Activated gamma-delta T cell (primary cell): ENCODE results near the gene COA6.
A peak's percentile ranks its signal among the peaks of the same experiment; 100 is the strongest.

Experiments used
- DNase-seq: peaks from one replicate; lab custom pipeline; 2025; lab: John Stamatoyannopoulos, UW
- total RNA-seq, 2 donors: gene quantifications; one replicate each; lab custom pipeline; 2026; lab: John Stamatoyannopoulos, UW

COA6 gene, protein sequence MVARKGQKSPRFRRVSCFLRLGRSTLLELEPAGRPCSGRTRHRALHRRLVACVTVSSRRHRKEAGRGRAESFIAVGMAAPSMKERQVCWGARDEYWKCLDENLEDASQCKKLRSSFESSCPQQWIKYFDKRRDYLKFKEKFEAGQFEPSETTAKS
- total RNA-seq: 8.0 to 14.2 reads per million in 2 donors

DNA sequence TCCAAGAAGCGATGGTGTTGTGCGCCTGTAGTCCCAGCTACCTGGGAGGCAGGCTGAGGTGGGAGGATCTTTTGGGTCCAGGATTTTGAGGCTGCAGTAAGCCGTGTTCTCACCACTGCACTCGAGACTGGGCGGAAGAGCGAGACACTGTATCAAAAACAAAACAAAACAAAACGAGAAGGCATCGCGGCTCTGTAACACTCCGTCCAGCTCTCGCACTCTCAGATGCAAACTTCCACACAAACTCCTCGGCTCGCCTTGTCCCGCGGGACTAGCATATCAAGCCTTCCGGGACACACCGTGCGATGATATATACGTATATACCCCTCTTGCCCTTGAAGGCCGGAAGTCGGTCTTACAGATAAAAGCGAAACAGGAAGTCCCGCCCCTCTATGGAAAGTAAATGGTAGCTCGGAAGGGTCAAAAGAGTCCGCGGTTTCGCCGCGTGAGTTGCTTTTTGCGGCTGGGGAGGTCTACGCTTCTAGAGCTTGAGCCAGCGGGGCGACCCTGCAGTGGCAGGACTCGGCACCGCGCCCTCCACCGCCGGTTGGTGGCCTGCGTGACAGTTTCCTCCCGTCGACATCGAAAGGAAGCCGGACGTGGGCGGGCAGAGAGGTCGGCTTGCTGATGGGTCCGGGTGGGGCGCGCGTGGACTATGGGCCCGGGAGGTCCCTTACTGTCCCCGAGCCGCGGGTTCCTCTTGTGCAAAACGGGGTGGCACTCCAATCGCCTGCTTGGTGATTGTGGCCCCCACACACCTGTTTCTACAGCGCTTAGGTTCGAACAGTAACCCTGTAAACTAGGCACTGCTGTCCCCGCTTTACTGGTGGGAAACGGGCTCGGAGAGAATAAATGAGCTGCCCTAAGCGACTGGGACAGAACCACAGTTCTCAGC lies at the start of gene COA6:
Gene COA6, plus strand, starts transcription at position 393 of the 895 bp plus-strand sequence. Its CDS starts 11 bp downstream, at position 404.
- DNase-seq: peak; percentile 84

DNA sequence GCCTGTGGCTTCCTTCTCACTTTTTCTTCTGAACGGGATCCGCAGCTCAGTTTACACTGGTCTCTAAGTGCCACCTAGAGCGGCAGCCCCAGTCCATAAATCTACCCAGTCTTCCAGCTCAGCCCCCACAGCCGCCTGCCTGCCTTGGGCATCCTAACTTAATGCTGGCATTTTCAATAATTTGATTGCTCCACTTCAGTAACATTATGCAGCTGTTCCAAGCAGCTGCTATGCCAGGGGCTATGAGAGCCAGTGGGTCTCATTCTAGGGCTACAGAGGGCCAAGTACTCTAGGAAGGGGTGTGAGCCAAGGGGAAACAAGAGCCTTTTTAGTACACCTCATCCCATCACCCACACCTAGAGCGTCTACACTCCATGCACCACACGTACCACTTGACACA lies 48.4 kb upstream of the COA6 start:
- DNase-seq: no peak

- no peak for DNase-seq
Measured at GRCh38 chr1:234325878-234326496, 47.3 kb upstream of the COA6 start.

DNA sequence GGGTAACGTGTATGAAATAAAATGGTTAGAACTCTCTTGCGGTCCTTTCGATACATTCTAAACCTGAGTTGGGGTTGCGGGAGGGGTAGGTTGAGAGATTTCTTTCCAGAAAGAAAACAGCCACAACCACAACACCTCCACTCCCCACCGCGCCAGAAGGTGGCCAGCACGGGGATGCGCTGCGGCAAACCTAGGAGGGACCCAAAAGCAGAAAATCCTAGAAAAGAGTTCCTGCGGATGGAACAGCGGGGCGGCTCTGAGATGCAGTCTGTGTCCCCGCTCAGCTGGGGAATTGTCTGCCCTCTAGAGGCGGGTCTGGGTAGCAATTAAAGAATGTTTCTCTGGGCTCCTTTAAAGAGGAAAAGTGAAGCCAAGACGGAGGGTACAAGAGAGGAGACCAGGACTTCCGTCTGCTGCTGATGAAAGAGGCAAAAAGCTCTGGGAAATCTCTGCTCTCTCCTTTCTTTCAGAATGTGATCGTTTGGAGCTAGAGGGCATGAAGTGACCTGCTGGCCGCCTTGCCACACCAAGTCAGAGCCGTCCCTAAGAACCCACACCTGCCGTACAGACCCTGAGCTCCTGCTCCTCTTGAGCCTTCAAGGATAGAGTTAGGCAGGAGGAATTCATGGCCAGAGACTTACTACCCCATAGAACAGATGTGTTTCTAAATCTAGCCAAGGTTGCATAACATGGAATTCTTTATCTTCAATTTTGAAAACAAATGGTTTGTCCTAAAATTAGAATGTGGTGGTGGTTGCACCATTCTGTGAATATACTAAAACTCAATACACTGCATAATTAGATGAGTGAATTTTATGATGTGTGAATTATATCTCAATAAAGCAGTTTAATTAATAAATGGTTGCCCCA lies 46.5 kb upstream of the COA6 start:
- no peak for DNase-seq

DNA sequence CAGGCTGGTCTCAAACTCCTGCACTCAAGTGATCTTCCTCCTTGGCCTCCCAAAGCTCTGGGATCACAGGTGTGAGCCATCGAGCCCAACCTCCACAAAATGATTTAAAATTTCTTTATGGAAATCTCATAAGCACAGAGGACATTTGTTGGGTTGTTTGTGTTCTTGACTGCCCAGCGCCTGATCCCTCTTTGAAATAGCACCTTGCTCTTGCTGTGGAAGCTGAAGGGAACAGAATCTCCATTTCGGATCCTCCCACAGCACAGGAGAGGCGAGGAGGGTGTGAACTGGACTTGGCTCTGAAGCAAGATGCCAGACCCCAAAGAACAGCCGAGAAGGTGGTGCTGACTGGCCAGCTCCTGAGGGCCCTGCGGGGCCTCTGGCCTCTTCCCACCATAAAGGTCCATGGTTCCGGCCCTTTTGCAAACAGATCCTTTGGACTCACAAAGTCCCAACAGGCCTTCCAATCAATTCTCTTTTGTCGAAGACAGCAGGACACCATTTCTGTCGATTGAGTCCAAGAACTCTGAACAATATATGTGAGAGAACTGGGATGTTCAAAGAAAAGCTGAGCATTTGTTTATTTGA lies 45.6 kb upstream of the COA6 start:
- DNase-seq: no peak

GRCh38 chr1:234330843-234331215 lies 42.4 kb upstream of the COA6 start:
- no peak for DNase-seq

- DNase-seq: no peak
Measured at GRCh38 chr1:234331507-234331906, 41.7 kb upstream of the COA6 start.

GRCh38 chr1:234336359-234336758 lies 36.9 kb upstream of the COA6 start:
- DNase-seq: no peak

GRCh38 chr1:234337233-234337632 lies 36.0 kb upstream of the COA6 start:
- DNase-seq: no peak

DNA sequence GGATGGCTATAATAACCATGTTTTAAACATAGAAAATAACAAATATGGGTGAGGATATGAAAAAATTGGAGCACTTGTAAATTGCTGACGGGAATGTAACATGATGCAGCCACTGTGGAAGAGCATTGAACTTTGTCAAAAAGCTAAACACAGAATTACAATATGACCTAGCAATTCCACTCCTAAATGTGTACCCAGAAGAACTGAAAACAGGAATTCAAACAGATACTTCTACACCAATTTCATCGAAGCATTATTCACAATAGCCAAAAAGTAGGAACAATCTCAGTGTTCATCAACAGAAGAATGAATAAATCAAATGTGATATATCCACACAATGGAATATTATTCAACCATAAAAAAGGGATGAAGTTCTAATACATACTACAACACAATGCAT lies 32.7 kb upstream of the COA6 start:
- DNase-seq: no peak

- no peak for DNase-seq
Measured at GRCh38 chr1:234342774-234343173, 30.5 kb upstream of the COA6 start.

DNA sequence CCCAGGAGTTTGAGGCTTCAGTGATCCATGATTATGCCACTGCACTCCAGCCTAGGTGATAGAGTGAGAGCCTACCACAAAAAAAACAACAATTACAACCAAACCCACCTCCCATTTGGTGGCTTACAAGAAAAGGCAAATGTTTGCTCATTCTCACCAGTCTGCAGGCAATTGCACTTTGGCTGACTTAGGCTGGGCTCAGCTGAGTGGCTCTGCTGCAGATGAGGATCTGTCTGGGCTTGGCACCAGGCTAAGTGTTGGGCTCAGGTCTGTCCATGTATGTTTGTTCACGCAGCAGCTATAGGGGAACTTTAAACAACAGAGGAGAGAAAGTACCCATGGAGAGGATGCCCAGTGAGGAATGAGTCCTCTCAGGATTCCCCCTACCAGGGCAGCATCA lies 28.0 kb upstream of the COA6 start:
- DNase-seq: no peak

DNA sequence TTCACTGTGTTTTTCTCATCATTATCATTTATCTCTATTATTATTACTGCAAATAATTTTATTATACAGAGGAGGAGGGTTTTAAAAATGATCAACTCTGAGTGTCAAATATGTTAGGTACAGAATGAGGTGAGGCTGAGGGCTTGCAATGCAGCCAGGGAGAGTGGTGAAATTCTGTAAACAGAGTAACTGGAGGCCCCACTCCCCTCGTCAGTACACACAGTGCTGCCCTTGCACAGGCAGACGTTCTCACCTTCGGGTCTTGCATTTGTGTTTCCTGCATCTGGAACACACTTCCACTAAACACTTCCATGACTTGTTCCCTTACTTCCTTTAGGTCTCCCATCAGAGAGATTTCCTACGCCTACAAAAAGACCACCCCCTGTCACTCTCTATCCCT lies 24.3 kb upstream of the COA6 start:
- no peak for DNase-seq

- DNase-seq: no peak
Measured at GRCh38 chr1:234355782-234356510, 17.3 kb upstream of the COA6 start.

DNA sequence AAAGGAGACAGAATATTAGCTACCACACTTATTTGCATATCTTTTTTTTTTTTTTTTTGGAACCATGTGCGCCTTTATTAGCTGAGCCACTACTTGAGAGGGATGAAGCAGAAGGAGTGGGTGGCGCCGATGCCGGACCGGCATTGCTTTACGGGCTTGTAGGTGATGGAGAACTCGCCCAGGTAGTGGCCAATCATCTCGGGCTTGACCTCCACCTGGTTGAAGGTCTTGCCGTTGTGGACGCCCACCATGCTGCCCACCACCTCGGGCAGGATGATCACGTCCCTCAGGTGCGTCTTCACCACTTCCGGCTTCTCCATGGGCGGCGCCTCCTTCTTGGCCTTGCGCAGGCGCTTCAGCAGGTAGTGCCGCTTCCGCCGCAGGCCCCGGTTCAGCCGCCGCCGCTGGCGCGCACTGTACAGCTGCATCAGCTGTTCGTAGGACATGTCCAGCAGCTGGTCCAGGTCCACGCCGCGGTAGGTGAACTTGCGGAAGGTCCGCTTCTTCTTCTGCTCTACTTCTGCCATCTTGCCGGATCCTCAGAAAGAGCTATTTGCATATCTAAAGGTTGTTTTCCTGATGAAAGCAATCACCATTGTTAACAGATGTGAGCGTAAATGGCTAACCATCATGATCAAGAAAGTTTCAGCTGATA lies 16.5 kb upstream of the COA6 start:
- DNase-seq: peak; percentile 13

- no peak for DNase-seq
Measured at GRCh38 chr1:234357831-234358230, 15.4 kb upstream of the COA6 start.

DNA sequence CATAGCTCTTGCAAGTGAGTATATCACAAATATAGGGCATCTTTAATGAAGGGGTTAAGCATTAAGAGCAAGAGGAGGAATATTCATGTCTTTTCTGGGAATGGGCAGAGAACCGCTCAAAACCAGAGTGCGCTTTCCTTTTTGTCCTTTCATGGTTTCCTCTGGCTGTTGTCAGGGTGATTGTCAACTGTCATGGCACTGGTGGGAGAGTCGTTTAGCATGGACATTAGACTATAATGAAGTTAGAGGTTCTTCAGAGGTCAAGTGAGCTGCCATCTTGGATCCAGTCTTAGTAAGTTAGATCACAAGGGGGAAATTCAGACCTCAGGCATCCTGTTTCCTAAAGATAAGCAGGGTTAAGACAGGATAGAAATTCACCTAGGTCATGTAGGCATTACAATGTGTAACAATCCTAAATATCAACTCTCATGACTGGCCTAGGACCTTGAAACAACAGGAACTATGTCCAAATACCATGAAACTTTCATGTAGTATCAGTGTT lies 12.1 kb upstream of the COA6 start:
- no peak for DNase-seq

GRCh38 chr1:234362558-234362957 lies 10.7 kb upstream of the COA6 start:
- no peak for DNase-seq

DNA sequence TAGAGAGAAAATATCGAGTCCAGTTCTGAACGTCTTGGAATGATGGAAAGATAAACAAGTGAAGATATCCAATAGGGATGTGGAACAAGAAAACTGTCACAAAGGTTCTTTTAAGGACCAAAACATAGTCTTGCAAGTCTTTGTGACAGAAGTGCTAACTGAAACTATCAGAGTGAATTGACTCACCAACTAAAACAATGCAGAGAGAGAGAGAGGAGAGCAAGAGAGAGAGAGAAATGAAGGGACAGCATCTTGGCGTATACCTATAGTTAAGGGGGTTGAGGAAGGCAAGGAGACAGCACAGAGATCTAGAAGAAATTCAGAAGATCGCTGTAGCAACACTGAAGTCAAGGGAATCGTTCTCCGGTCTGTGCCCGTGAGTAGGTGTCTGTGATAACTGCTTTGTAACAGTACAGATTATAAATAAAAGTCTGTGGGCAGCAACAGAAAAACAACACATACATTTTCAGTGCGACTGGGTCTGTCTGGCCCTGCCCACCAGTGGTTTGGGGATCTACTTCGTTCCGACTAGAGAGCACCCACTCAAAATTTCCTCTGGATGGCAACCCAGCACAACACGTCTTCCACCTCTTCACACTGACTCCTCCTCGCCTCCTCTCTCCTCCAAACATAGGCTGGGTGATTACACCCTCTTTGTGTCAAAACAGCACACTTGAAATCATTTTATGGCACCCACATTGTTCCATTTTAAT lies 4.8 kb upstream of the COA6 start:
- DNase-seq: no peak

GRCh38 chr1:234369033-234369430 lies 4.2 kb upstream of the COA6 start:
- no peak for DNase-seq
